Hindlimb muscle (tissue), 1 donor: ENCODE measurements around the gene UNC5B. TPM values are rescaled to one million over a fixed set of nuclear protein-coding genes. Genes with fewer than 3 reads are reported as not detected.
A peak's percentile ranks its signal among the peaks of the same experiment; 100 is the strongest.

Experiments used
- DNase-seq: peaks from one replicate; pipeline ENCODE4 v3.0.0-alpha.2; 2013
- polyA plus RNA-seq: library from polyadenylated mRNA; unstranded; fragments of 120-200 nt; gene quantifications from one replicate; pipeline ENCODE4 v1.2.1, GENCODE V29; 2013; ENCODE audit not compliant: insufficient read length

UNC5B gene
- polyA plus RNA-seq, 1 donor = 11.6 TPM

DNA sequence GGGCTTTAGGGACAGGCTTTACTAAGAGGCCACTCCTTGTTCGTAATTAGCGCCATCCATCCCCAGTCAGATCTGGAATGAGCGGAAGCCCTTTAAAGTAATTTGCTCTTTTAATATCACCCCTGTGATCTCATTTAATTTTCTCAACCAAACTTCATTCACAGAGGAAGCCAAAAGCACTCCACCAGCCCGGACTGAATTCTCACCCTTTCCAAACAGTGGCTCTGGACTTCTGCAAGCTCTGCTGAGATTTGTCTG, 43.1 kb downstream of the UNC5B start:
- no peak for DNase-seq

DNA sequence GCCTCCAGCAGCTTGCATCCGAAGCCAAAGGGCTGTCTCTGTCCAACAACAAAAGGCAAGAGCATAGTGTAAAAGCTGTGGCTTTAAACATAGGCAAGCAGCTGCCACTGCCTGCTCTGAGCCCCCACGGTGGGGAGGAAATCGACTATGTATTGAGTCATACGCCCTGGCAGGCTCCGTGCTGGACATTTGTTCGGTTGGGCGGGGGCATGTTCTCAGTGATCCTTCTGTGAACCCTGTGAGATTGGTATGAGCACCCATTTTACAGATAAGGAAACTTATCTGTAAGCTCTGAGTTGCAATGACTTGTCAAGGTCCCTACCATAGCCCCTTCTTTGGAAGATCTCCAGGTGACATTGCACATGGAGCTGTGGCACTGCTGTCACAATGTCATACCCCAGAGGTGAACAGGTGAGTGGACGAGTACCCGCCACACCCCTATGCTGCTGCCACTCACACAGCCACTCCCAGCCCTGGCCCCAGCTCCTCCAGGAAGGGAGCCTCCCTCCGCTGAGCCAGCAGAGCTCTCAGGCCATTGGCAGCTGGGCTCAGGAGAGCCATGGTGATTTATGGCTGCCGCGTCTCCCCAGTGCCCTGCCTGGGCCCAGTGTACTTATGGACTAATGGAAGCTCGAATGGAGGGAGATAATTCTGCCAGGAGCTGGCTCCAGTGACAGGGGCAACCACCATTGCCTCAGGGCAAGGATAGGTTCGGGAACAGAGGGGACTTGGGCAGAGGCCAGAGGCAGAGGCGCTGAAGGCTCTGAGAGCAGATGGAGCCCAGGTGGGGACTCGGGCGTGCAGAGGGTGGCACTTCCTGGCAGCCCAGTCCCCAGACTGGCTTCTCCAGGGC, 43.7 kb downstream of the UNC5B start:
- peak; percentile 74 for DNase-seq

DNA sequence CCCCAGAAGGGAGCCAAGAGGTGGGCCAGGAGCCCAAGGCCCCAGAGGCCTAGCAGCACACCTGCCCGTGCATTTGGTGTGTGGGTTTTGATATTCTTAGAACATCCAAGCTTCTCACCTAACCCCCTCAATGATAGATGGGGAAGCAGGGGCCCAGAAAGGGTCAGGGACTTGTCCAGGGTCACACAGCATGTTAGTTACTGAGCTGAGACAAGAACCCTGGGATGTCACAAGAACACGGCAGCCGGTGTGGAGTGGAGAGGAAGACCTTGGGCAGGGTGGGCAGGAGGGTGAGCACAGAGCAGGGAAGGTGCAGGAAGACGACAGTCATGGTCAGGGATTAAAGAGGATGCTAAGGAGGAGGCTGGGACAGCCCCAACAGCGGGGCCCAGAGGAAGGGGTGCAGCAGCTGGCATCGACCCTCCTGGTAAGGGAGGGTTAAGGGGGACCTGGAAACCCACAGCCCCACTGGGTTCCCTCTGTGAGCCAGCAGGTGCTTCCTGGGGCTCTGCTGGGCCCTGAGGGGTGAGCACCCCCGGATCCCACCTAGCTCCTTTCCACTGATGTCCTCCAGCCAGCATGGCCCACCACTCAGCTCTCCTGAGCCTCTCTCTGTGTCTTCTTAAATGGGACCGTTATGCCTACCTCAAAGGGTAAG, 44.4 kb downstream of the UNC5B start:
- no peak for DNase-seq

DNA sequence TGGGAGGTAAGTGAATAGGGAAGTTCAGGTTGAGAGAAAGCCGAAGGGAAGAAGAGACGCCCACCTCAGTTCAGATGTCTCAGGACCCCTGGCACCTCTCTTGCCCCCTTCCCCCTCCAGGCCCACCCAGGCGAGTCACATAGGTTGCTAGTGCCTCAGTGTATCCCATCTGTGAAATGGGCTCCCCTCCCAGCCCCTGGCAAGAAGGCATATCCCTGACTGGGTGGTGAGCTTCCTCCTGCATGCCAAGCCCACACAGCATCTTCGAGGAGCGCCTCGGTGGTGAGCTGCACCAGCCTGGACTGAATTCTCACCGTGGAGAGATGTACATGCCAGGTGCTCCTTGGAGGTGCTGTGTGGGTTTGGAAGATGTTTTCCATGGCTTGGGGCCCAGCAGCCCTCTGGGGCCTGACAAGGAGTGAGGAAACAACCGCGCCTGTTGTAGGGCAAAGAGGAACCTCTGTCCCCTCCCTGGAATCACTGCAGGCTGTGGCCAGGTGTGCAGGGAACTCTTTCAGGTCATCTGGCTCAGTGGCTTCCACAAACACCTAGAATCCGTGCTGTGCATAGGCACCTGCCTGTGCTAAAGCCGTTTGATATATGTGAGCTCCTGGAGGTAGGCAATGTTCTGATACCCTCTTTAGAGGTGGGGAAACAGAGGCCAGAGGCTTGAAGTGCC, 45.1 kb downstream of the UNC5B start:
- no peak for DNase-seq

DNA sequence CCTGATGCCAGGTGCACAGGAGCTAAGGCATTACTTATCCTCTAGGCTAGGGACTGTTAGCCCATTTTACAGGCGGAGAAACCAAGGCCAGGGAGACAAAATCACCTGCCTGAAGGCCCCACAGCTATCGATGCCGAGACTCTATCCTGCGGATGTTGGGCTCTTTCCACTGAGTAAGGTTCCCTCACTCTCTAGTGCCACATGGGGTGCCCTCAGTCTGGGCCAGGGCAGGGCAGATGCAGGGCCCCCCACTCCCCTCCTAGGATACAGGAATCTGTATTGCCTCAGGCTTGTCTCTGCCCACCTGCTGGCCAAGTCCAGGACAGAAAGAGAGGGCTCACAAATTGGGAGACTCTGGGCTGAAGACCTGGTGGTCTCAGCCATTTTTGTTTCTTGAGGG, 45.7 kb downstream of the UNC5B start:
- no peak for DNase-seq

DNA sequence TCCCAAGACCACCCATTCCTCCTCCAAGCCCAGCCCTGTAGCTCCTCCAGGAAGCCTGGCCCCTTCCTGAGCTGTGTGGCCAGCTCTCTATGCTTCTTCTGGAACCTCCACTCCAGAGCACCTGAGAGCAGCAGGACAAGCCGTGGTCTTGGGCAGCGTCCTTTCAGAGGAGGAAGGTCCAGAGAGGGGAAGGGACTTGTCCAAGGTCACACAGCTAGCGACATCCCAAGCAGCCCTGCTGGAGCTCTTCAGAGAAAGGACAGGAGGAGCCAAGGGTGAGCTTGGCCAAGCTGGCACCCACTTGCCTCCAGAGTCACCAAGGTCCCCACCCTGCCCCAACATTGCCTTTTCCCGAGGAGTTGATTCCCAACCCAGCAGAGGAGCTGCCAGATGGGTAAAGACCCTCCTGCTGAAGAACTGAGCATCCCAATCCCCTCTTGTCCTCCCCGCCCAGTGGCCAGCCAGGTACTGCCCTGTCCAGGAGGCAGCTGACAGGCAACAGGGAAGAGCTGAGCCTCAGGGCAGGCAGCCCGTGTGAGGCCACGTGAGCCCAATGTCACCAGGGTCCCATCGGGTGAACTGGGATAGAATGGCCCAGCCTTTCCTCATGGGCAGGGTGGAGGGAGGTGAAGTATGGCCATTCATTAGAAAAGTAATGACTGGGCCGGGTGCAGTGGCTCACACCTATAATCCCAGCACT, 46.2 kb downstream of the UNC5B start:
- no peak for DNase-seq

DNA sequence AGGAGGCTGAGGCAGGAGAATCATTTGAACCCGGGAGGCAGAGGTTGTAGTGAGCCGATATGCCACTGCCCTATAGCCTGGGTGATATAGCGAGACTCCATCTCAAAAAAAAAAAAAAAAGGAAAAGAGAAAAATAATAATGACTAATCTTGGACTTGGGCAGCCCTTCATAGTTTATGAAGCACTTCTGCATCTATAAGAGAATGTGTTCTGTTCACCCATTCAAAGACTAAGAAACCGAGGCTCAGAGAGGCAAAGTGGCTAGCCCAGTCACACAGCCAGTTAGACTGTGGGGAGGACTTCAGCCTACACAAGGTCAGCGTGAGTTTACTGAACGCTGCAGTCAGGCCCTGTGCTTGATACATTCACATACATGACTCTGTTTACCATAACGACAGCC, 46.9 kb downstream of the UNC5B start:
- no peak for DNase-seq

DNA sequence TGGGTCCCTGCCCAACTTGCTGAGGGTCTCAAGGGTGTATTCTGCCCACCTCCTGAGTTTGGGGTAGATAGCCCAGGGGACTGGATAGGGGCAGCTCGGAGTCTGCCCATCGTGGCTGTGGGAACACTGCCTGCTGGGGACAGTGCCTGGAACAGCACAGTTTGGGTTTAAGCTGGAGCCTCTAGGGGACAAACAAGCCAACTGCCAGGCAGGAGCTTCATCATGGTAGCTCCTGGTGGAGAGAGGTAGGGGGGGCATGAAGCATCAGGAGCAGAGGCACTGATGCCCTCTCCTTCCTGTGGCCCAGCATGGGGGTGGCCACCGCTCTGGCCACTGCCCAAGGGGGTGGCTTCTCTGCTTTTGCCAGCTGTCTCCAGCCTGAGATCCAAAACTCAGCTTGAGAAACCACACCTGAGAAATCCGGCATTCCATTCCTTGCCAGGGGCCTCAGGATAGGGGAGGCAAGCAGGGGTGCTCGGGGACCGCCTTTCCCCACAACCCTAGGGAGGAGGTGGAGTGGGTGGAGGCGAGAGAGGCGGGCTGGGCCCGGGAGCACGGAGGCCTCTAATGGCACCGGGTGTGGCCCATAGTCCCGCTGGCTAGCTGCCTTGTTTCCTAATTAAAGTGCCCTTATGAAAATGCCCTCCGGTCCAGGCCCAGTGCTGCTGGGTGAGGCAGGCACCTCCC, 47.6 kb downstream of the UNC5B start:
- DNase-seq = no peak

DNA sequence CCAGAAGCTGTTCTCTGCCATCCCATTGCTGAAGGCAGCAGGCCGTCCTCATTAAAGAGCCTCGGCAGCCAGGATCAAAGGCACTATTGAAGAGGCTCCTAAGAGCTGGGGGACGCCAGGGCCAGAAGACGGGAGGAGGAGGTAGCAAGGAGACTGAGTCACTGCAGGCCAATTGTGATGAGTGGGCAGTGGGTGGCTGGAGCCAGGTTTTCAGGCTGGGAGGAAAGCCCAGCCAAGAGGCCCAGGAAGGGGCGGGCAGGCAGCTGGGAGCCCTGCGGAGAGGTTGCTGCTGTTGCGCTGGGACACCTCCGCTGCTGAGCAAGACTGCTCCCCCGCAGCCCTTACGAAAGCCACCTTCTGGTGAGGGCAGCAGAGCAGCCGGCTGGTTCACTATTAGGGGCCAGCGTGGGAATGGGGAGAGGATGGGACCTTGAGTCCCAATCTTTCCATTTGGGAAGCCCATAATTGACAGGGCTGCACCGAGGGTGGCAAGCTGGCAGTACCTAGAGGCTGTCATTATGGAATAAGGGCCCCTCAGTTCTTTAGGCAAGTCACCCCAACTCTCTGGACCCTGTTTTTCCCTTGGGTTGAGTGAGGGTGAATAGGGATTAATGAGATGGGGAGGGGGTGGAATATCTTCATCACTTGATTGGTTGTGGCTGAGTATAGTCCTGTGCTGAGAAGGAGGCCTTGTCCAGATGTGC, 48.4 kb downstream of the UNC5B start:
- DNase-seq = no peak

DNA sequence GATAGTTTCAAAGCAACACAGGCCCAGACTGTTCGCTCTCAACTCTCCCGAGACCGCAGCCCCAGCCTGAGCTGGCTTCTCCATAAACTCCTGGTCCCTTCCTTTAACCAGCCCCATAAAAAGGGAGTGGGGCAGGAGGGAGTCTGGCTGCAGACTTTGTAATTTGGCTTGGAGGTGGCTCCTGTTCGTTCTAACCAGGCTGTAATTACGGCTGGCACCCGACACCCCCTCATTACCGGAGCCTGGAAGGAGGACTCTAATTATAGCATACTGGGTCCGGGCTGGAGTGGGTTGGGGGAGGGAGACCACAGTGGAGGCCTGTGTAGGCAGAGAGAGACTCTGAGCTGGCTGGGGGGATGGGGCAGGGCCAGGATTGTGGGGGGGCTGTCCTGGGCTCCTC, 49.7 kb downstream of the UNC5B start:
- DNase-seq = no peak

DNA sequence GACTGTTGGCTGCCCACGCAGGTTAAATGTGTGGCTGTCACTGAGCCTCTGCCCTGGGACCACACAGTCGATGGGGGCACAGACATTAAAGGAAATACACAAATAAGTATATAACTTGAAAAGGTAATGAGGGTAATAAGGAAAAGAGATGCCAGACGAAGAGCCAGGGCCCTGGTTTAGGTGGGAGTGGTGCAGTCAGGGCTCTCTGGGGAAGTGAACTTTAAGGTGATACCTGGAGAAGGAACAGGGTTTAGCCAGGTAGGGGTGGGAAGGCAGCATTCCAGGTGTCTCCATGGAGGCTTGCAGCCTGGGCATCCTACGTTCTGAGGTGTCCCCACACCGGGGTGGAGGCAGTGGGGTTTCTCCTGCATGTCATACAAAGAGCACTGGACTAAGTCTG, 50.4 kb downstream of the UNC5B start:
- no peak for DNase-seq

DNA sequence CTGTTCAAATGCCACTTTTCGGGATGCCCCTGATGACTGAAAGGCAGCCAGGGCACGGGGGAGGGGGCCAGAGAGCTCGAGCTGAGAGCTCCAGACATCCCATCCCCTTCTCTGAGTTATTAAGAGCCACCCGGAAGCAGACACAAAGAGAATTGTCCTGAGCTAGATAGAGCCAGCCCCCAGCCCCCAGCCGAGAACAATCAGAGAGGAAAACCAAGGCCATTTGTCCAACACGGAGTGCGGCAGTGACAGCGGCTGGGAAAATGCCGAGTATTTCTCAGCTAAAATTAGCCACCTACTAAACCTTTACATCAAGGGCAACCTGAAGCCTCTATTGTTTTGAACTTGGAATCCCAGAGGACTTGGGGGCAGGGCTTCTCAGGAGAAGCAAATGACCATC, 51.0 kb downstream of the UNC5B start:
- no peak for DNase-seq

DNA sequence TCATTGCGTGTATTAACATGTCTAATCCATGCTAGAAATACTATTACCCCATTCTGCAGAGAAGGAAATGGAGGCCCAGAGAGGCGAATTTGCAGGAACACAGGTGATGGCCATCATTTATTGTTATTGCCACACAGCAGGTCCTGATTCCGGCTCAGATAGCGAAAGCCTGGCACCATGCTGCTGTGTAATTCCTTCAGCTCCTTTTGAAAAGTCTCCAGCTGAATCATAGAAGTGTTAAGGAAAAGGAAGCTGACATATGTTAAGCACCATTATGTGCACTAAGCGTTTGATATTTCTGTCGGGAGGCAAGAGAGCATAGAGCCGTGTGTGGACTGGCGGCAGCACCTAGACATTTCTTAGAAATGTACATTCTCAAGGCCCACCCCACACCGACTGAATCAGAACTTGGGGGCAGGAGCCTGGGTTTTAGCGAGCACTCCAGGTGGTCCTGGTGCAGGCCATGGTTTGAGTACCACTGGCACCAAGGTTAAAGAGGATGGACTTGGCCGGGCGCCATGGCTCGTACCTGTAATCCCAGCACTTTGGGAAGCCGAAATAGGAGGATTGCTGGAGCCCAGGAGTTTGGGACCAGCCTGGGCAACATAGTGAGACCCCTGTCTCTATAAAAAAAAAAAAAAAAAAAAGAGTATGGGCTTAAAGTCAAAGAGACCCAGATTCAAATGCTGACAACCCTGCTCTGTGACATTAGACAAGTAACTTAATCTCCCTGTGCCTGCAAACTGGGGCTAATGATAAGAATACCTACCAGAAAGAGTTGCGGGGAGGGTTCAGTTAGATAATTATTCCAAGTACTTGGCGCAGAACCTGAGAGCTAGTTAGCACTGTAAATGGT, 52.2 kb downstream of the UNC5B start:
- no peak for DNase-seq

DNA sequence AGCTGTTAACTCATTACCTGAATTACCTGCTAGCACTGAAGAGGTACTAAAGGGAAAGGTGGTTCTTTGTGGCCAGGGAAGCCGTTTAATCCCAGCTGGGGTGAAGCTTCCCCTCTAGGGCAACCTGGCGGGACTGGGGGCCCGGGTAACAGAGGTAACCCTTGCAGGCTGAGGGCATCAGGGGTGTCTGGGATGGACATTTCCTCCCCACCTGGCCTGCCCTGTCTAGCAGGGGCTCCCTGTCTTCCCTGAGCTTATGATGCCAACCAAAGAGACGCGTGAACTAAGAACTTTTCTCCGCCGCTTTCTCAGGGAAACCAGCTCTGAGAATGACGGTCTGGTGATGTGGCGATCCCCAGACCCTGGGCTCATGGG, 52.8 kb downstream of the UNC5B start:
- DNase-seq = no peak

DNA sequence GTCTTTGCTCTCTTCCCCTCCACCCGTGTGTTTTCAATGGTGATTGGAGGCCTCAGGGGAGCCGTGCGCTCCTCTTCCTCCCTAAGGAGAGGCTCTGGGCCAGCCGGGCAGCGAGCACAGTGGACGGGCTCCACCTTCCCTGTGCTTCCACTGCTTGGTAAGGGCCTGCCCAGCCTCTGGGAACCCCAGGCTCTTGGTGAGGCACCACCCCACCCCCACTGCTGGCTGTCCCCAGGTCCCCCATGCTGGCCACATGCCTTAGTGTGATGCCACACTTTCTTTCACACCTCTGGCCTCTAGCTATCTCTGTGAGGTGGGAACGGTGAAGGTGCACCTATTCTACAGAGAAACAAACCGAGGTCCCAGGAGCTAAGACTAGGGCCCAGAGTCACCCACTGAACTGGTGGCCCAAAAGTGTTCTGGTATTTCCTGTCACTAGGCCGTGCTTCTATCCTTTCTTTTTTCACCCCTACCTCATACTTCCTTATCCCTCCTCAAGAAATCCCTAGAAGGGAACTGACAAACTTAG, 53.3 kb downstream of the UNC5B start:
- no peak for DNase-seq

DNA sequence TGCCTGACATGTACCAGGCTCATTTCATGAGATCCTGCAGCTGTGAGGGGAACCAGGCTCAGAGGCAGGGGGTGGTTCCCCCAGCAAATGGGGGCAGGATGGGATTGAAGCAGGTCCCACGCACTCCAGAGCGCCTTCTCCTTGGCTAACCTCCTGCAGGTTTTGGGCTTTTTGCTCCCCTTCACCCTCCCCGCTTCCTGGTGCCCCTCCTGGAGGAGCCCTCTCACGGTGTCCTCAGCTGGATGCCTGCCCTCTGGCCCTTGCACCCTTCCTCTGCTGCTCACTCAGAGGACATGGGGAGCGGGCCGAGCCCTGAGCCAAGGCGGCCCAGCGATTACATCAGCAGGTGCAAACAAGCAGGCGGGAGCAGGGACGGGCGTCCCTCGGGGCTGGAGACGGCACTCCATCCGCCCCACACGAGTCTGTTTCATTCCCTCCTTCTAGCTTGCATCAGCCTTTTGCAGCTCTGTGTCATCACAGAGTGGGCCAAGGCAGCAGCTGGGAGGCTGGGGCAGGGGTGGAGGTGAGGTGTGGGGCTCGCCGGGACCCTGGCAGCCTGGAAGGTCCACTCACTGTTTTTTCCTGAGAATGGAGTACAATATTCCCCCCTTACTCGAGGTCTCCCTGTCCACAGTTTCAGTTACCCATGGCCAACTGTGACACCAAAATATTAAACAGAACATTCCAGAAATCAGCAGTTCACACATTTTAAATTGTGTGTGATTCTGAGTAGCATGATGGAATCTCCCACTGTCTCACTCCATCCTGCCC, 54.0 kb downstream of the UNC5B start:
- DNase-seq = no peak

DNA sequence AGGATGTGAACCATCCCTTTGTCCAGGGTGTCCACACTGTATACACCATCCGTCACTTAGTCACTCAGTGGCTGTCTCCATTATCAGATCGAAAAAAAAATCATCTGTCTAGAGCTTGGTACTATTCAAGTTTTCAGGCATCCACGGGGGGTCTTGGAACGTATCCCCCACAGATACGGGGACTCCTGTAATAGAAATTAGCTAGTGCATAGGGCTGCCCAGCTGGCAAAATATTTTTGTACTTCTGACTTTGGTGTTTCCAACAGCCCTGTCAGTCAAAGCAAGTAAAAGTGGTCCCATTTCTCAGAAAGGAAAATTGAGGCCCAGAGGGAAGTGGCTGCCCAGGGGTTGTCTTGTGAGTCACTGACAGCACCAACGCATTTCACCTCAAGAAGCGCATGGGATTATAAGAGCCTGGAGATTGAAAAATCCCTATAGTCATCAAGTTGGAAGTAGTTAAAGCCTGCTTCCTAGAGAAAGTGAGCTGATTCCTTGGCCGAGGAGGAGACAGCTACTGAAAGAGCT, 54.6 kb downstream of the UNC5B start:
- no peak for DNase-seq

DNA sequence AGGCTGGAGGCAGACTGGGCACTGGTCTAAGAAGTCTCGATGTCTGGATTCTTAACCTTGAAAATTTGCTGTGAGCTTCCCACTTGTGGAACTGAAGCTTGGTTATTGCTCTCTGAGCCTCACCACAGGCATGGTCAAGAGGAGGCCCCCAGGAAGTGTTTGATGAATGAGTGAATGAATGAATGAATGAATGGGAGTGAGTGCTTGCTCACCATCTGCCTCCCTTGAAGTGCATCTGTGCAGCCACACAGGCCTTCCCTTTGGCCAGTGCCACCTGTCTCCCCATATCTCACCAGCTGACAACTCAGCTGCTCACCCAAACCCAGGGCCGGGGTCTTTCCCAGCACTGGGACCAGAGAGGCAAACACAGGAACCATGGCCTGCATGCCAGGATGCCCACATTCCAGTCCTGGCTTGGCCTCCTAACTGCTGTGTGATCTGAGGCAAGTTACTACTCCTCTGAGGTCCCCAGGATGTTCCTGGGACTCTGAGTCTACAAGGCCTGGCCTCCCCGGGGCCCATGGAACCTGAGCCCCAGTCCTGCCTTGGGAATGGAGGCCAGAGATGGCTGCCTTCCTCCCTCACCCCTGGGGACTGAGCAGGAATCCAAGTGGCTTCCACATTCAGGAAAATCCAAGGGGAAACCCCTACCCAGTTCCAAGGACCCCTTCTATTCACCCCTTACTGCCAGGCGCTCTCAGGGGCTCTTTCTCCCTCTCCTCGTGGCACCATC, 55.3 kb downstream of the UNC5B start:
- no peak for DNase-seq

DNA sequence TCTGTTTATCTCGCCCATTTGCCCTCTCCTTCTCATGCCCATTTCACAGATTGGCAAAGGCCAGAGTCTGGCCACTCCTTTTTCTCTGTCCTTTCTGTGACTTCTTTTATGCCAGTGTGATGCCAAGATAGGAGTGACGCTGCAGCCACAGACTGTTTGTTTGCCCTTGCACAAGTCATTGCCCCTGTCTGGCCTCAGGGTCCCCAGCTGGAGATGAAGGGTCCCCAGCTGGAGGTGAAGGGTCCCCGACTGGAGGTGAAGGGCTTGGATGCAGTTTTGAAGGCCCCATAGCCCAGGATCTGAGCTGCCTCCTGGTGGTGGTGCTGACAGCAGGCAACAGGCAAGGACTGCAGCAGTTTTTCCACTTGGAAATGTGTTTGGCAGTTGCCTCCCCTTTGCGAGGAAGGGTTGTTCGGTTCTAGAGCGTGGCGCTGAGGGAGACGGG, 55.9 kb downstream of the UNC5B start:
- peak; percentile 43 for DNase-seq
